Measurements from ENCODE around the gene FURIN.

DNA sequence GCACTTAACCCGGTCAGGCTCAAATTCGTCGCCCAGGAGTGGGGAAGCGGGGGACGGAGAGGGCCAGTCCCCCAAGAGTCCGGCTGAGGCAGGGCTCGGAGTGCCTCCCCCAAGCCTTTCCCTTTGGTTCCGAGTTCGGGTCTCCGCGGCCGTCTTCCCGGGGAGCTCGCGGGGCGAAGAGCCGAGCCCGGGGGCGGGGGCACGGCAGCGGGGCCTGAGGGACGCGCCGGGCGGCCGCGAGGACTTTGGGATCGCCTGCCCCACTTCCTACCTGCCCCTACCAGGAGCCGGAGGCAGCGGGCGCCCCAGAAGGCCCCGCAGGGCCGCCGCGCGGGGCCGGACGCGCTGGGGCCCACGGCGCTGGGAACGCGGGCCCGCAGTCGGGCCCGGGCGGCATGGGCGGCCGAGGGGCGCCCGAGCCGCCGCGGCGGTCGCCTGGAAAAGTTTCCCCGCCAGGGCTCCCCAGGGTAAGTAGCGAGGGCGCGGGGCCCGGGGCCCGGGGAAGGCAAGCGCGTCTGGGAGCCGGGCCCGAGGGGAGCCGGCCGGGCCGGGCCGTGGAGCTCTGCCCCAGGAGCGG, 2.8 kb downstream of the FURIN start:
- TF ChIP-seq, protein P1, sequence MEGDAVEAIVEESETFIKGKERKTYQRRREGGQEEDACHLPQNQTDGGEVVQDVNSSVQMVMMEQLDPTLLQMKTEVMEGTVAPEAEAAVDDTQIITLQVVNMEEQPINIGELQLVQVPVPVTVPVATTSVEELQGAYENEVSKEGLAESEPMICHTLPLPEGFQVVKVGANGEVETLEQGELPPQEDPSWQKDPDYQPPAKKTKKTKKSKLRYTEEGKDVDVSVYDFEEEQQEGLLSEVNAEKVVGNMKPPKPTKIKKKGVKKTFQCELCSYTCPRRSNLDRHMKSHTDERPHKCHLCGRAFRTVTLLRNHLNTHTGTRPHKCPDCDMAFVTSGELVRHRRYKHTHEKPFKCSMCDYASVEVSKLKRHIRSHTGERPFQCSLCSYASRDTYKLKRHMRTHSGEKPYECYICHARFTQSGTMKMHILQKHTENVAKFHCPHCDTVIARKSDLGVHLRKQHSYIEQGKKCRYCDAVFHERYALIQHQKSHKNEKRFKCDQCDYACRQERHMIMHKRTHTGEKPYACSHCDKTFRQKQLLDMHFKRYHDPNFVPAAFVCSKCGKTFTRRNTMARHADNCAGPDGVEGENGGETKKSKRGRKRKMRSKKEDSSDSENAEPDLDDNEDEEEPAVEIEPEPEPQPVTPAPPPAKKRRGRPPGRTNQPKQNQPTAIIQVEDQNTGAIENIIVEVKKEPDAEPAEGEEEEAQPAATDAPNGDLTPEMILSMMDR (IDR thresholded peaks at IDR 0.05; ENCODE audit: low read depth, low read length, poor library complexity, severe bottlenecking), result no peak
- no peak for TF ChIP-seq EZH2phosphoT487 (IDR thresholded peaks at IDR 0.05; ENCODE audit: borderline replicate concordance, low read length)

All from DOHH2 (cell line).